IMR-90 (cell line): ENCODE data around the gene LATS2. TPM values are rescaled to one million over a fixed set of nuclear protein-coding genes. Genes with fewer than 3 reads are reported as not detected.
A peak's percentile ranks its signal among the peaks of the same experiment; 100 is the strongest.

Source experiments
- ATAC-seq: fragments of 200-7000 bp; cut with Tn5 transposase; 2 replicates; pipeline ENCODE4 v1.9.1; 2020; ENCODE audit warnings: low read depth, mild to moderate bottlenecking, moderate library complexity
- BruUV-seq: library from RNA; stranded (reverse); fragments of 400-500 nt; replicated peaks from 2 replicates; lab custom pipeline; 2021; lab: Mats Ljungman, UMichigan
- CTCF ChIA-PET: fragments of 300-600 bp; formaldehyde crosslinking; extraction: SDS; loops from one replicate; lab custom pipeline; 2021; ENCODE audit warnings: antibody characterized with exemption; lab: Yijun Ruan, JAX
- POLR2A ChIA-PET: fragments of 300-600 bp; sonication (Branson Sonifier 250); formaldehyde crosslinking; loops from one replicate; lab custom pipeline; 2022; ENCODE audit warnings: antibody characterized with exemption; ENCODE audit not compliant: unreplicated experiment; lab: Charles Lee
- DNase-seq: peaks from one replicate; pipeline ENCODE4 v3.0.0; 2013
- H2AFZ ChIP-seq: replicated peaks from 2 replicates; pipeline ENCODE3; 2013; ENCODE audit warnings: low read length, mild to moderate bottlenecking; ENCODE audit not compliant: poor library complexity
- H2AK5ac ChIP-seq: 2 replicates; pipeline ENCODE4 v1.6.1; 2013; ENCODE audit warnings: low read depth, low read length, inconsistent platforms
- H2AK9ac ChIP-seq: replicated peaks from 2 replicates; pipeline ENCODE3; 2013; ENCODE audit warnings: mild to moderate bottlenecking, low read depth, low read length, moderate library complexity; ENCODE audit not compliant: poor library complexity
- H2BK120ac ChIP-seq: 2 replicates; pipeline ENCODE4 v1.6.1; 2013; ENCODE audit warnings: low read depth, low read length, inconsistent platforms
- H2BK15ac ChIP-seq: 3 replicates; pipeline ENCODE4 v1.6.1; 2013; ENCODE audit warnings: low read depth, low read length, inconsistent platforms
- H2BK20ac ChIP-seq: 2 replicates; pipeline ENCODE4 v1.6.1; 2013; ENCODE audit warnings: low read depth, mild to moderate bottlenecking, inconsistent platforms, low read length, moderate library complexity
- H2BK5ac ChIP-seq: 2 replicates; pipeline ENCODE4 v1.6.1; 2013; ENCODE audit warnings: mild to moderate bottlenecking, low read depth, low read length, inconsistent platforms; ENCODE audit not compliant: poor library complexity, severe bottlenecking
- H3K14ac ChIP-seq: replicated peaks from 2 replicates; pipeline ENCODE4 v1.6.1; 2013; ENCODE audit warnings: low read depth, low read length, inconsistent platforms
- H3K18ac ChIP-seq: 2 replicates; pipeline ENCODE4 v1.6.1; 2013; ENCODE audit warnings: low read depth, low read length, control low read depth
- H3K23ac ChIP-seq: 2 replicates; pipeline ENCODE4 v1.6.1; 2013; ENCODE audit warnings: low read depth, low read length, inconsistent platforms
- H3K27ac ChIP-seq: 2 replicates; pipeline ENCODE4 v1.5.1; 2013; ENCODE audit warnings: mild to moderate bottlenecking, control low read depth, low read length; ENCODE audit not compliant: insufficient read depth
- H3K27me3 ChIP-seq: 2 replicates; pipeline ENCODE4 v1.6.1; 2013; ENCODE audit warnings: low read length; ENCODE audit not compliant: control insufficient read depth, insufficient read depth
- H3K36me3 ChIP-seq: 2 replicates; pipeline ENCODE4 v1.6.1; 2013; ENCODE audit warnings: low read length, mixed read lengths; ENCODE audit not compliant: control insufficient read depth, insufficient read depth
- H3K4ac ChIP-seq: 2 replicates; pipeline ENCODE4 v1.6.1; 2013; ENCODE audit warnings: low read depth, low read length, inconsistent platforms
- H3K4me1 ChIP-seq: 2 replicates; pipeline ENCODE4 v1.6.1; 2013; ENCODE audit warnings: low read length, mixed read lengths; ENCODE audit not compliant: control insufficient read depth, insufficient read depth
- H3K4me2 ChIP-seq: 2 replicates; pipeline ENCODE4 v1.6.1; 2013; ENCODE audit warnings: low read depth, mild to moderate bottlenecking, control low read depth, low read length, moderate library complexity
- H3K4me3 ChIP-seq: 2 replicates; pipeline ENCODE4 v1.5.1; 2013; ENCODE audit warnings: low read depth, mild to moderate bottlenecking, control low read depth, low read length, moderate library complexity; ENCODE audit not compliant: insufficient read depth
- H3K56ac ChIP-seq: 2 replicates; pipeline ENCODE4 v1.6.1; 2013; ENCODE audit warnings: low read length, inconsistent platforms; ENCODE audit not compliant: insufficient read depth; ENCODE audit errors: extremely low read depth
- H3K79me1 ChIP-seq, 2 experiments: 2 replicates each; pipeline ENCODE4 v1.6.1; 2013; ENCODE audit warnings: low read length in 2 of 2, inconsistent platforms in 1 of 2, low read depth in 1 of 2
- H3K9ac ChIP-seq: 2 replicates; pipeline ENCODE4 v1.6.1; 2013; ENCODE audit warnings: low read depth, low read length, control low read depth
- H3K9me1 ChIP-seq: 2 replicates; pipeline ENCODE4 v1.6.1; 2013; ENCODE audit warnings: low read length, inconsistent platforms; ENCODE audit not compliant: insufficient read depth
- H3K9me3 ChIP-seq: 2 replicates; pipeline ENCODE4 v1.6.1; 2013; ENCODE audit warnings: low read length; ENCODE audit not compliant: control insufficient read depth, insufficient read depth
- H4K20me1 ChIP-seq: 2 replicates; pipeline ENCODE4 v1.6.1; 2013; ENCODE audit warnings: low read length, inconsistent platforms; ENCODE audit not compliant: insufficient read depth
- H4K5ac ChIP-seq: 2 replicates; pipeline ENCODE4 v1.6.1; 2013; ENCODE audit warnings: mild to moderate bottlenecking, low read depth, low read length, control low read depth
- H4K8ac ChIP-seq, 2 experiments: 2 replicates each; pipeline ENCODE4 v1.6.1; 2013; ENCODE audit warnings: low read depth in 2 of 2, low read length in 2 of 2, control low read depth in 1 of 2, inconsistent platforms in 1 of 2
- H4K91ac ChIP-seq: 2 replicates; pipeline ENCODE4 v1.6.1; 2013; ENCODE audit warnings: low read depth, low read length, inconsistent platforms; ENCODE audit not compliant: insufficient read depth
- BHLHE40 ChIP-seq: fragments of 150-350 bp; IDR thresholded peaks from 2 replicates; pipeline ENCODE4 v1.6.1; 2016; ENCODE audit warnings: mild to moderate bottlenecking, low read depth, low read length
- CEBPB ChIP-seq: IDR thresholded peaks from 2 replicates; pipeline ENCODE4 v1.6.1; 2012; ENCODE audit warnings: low read depth, low read length, improper control_type of control experiment
- MAZ ChIP-seq: IDR thresholded peaks from 2 replicates; pipeline ENCODE4 v1.6.1; 2012; ENCODE audit warnings: low read depth, mild to moderate bottlenecking, low read length, improper control_type of control experiment, moderate library complexity, borderline replicate concordance
- NFE2L2 ChIP-seq: fragments of 150-350 bp; IDR thresholded peaks from 2 replicates; pipeline ENCODE4 v1.6.1; 2016; ENCODE audit warnings: low read depth, mild to moderate bottlenecking, low read length
- POLR2A ChIP-seq: IDR thresholded peaks from 2 replicates; pipeline ENCODE4 v1.6.1; 2012; ENCODE audit warnings: mild to moderate bottlenecking, low read depth, low read length
- RAD21 ChIP-seq: IDR thresholded peaks from 2 replicates; pipeline ENCODE4 v1.6.1; 2012; ENCODE audit warnings: low read length, improper control_type of control experiment
- WGBS, 2 experiments: methylation state at CpG; one replicate each; pipeline versions ENCODE4 v1.1.5 to v1.1.7; 2013; ENCODE audit warnings: missing lambda C conversion rate in 2 of 2; ENCODE audit not compliant: insufficient read length in 1 of 2; ENCODE audit errors: extremely low coverage in 2 of 2; 5-methylcytosine and 5-hydroxymethylcytosine counted together
- dilution Hi-C: fragments of 300-500 bp; cut with HindIII; formaldehyde crosslinking; loops from one replicate; pipeline ENCODE4 v1.14.3; 2018; ENCODE audit warnings: low sequenced_read_pairs; ENCODE audit not compliant: unreplicated experiment
- in situ Hi-C: fragments of 300-500 bp; cut with MboI; formaldehyde crosslinking; loops from 3 replicates; pipeline ENCODE4 v1.14.3; 2019; ENCODE audit warnings: low sequenced_read_pairs, inconsistent platforms, mixed read lengths
- intact Hi-C: fragments of 100-400 bp; cut with micrococcal nuclease; formaldehyde crosslinking; loops from 2 replicates; pipeline ENCODE4 v1.10.0; 2022
- polyA plus RNA-seq, 3 experiments: library from polyadenylated mRNA; depleted of rRNA; stranded (reverse); fragments of >200 nt; gene quantifications; 2 replicates each; pipeline ENCODE4 v1.2.3, GENCODE V29; 2012; ENCODE audit warnings: low replicate concordance in 1 of 3
- total RNA-seq: library from RNA; depleted of rRNA; stranded (reverse); fragments of >200 nt; gene quantifications from 2 replicates; pipeline ENCODE4 v1.2.3, GENCODE V29; 2012

LATS2 gene
- total and polyA plus RNA-seq, 2 of the 4 experiments (the other 2 are of a cell fraction): 12.7 to 22.4 TPM

- H3K9me3 ChIP-seq: no peaks in the 10 kb centered on the region
- ChIA-PET CTCF (no interaction called here), POLR2A (no interaction called here)
- no peak overlapping the region for H2AK5ac ChIP-seq
- no peak overlapping the region for H3K4me2 ChIP-seq
- DNase-seq: no peak
- 100% methylated on average over 6 of the region's 17 CpGs; no CpG with 5 or more reads in 1 of the 2 experiments for WGBS, 2 experiments
- H3K14ac ChIP-seq: no peak overlapping the region
- H4K5ac ChIP-seq: no peak overlapping the region
- H3K27ac ChIP-seq: no peak overlapping the region
- dilution Hi-C loops: no loop called here
- H3K9me1 ChIP-seq: peaks cover 46% of the 10 kb centered on the region
- H3K23ac ChIP-seq: no peak overlapping the region
- peaks cover 17% of the 10 kb centered on the region for H3K4me1 ChIP-seq
- H2AFZ ChIP-seq: no peak overlapping the region
- H2AK9ac ChIP-seq: peak overlapping the region; percentile 9
- no peak overlapping the region for H2BK120ac ChIP-seq
- H3K36me3 ChIP-seq: peaks cover 63% of the 10 kb centered on the region
- H2BK20ac ChIP-seq: no peak overlapping the region
- H3K4ac ChIP-seq: no peak overlapping the region
- no peak overlapping the region for H3K56ac ChIP-seq
- no peak overlapping the region for H3K9ac ChIP-seq
- H2BK5ac ChIP-seq: no peak overlapping the region
- H4K20me1 ChIP-seq: peaks cover 67% of the 10 kb centered on the region
- TF ChIP-seq MAZ (no peak), BHLHE40 (no peak), POLR2A (no peak), NFE2L2 (no peak), RAD21 (no peak), CEBPB (no peak)
- in situ Hi-C loops: no loop called here
- no peak overlapping the region for H4K91ac ChIP-seq
- no peak overlapping the region for H2BK15ac ChIP-seq
- intact Hi-C loops: no loop called here
- H3K27me3 ChIP-seq: no peaks in the 10 kb centered on the region
- H3K18ac ChIP-seq: no peak overlapping the region
- ATAC-seq: no peak
- no peak overlapping the region for H3K4me3 ChIP-seq
- peaks cover 46 to 81% of the 10 kb centered on the region in 2 experiments for H3K79me1 ChIP-seq
- no peak overlapping the region for H4K8ac ChIP-seq
- no TSS peak for BruUV-seq
These were observed 69.5 kb downstream of the LATS2 start for GRCh38 chr13:20991741-20992520.
